Measurements from ENCODE around the gene CLEC2B. TPM values are rescaled to one million over a fixed set of nuclear protein-coding genes. Genes with fewer than 3 reads are reported as not detected.

CLEC2B gene
- total RNA-seq, 4 donors from 2014 or later: 3.1 to 14.4 (median 10.7) TPM

DNA sequence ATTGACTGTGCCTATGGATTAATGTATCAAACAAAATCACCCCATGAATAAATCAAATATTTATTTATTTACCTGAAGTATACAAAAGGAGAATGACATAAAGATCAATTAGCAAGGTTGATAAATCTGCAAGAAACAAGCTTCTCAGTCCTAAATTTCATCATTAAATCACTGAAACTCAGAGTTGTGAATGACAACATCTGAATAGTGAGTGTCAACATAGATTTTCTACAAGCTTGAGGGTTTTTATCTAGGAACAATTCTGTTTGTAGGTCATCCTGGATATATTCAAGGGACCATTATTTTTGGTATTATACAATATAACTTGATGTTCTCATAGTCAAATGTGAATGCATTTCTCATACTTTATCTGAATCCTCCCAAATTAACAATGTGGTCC, 59.3 kb downstream of the CLEC2B start:
- no peak for DNase-seq
- H3K4me1 ChIP-seq: peaks cover 0 to 5% of the 10 kb centered on the region in 2 donors
- H3K27me3 ChIP-seq: no peaks in the 10 kb centered on the region
- no peak for TF ChIP-seq POLR2A (IDR thresholded peaks at IDR 0.05)
- TF ChIP-seq, protein P1, sequence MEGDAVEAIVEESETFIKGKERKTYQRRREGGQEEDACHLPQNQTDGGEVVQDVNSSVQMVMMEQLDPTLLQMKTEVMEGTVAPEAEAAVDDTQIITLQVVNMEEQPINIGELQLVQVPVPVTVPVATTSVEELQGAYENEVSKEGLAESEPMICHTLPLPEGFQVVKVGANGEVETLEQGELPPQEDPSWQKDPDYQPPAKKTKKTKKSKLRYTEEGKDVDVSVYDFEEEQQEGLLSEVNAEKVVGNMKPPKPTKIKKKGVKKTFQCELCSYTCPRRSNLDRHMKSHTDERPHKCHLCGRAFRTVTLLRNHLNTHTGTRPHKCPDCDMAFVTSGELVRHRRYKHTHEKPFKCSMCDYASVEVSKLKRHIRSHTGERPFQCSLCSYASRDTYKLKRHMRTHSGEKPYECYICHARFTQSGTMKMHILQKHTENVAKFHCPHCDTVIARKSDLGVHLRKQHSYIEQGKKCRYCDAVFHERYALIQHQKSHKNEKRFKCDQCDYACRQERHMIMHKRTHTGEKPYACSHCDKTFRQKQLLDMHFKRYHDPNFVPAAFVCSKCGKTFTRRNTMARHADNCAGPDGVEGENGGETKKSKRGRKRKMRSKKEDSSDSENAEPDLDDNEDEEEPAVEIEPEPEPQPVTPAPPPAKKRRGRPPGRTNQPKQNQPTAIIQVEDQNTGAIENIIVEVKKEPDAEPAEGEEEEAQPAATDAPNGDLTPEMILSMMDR (IDR thresholded peaks at IDR 0.05 in 4 of 5, conservative IDR thresholded peaks at IDR 0.05 in 1 of 5): no peak
- no peaks in the 10 kb centered on the region for H3K36me3 ChIP-seq
- intact Hi-C loops (cut with DNase I; ENCODE audit: low total_unique reads) (no loop called here), in situ Hi-C loops (cut with MboI; ENCODE audit: low sequenced_read_pairs in 4 of 4) (loop anchor here in 2 of 4 donors (10.0 kb wide), 1 partner anchor 115 kb away; no protein-coding TSS in a partner anchor)
- H3K27ac ChIP-seq: no peak overlapping the region
- no peaks in the 10 kb centered on the region for H3K9me3 ChIP-seq
- H3K4me3 ChIP-seq: no peak overlapping the region
- ATAC-seq: no peak

DNA sequence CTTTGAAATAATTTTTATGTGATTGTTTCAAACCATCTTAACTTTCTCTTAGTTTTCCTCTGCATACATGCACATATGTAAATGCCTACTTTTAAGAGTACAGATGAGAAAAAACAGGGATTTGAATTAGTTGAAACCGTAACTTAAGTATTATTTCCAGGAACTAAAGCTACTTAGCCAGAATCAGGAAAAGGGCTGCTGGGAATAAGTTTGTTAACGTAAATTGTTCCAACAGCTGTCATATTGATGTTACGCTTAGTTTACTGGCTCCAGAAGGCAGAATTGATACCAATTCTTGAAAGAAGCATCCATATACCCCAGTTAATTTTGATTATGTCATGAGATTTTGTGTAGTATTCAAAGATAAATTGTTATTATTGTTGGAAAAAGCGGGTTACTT, 59.8 kb downstream of the CLEC2B start:
- TF ChIP-seq POLR2A (IDR thresholded peaks at IDR 0.05): no peak
- TF ChIP-seq, protein P1 (IDR thresholded peaks at IDR 0.05 in 4 of 5, conservative IDR thresholded peaks at IDR 0.05 in 1 of 5): no peak
- ATAC-seq (no peak), DNase-seq (no peak)
- no peaks in the 10 kb centered on the region for H3K36me3 ChIP-seq
- no peak overlapping the region for H3K27ac ChIP-seq
- no peak overlapping the region for H3K4me3 ChIP-seq
- no peaks in the 10 kb centered on the region for H3K27me3 ChIP-seq
- H3K4me1 ChIP-seq: peaks cover 0 to 5% of the 10 kb centered on the region in 2 donors
- intact Hi-C loops (cut with DNase I; ENCODE audit: low total_unique reads) (no loop called here), in situ Hi-C loops (cut with MboI; ENCODE audit: low sequenced_read_pairs in 4 of 4) (no loop called here)
- H3K9me3 ChIP-seq: no peaks in the 10 kb centered on the region

DNA sequence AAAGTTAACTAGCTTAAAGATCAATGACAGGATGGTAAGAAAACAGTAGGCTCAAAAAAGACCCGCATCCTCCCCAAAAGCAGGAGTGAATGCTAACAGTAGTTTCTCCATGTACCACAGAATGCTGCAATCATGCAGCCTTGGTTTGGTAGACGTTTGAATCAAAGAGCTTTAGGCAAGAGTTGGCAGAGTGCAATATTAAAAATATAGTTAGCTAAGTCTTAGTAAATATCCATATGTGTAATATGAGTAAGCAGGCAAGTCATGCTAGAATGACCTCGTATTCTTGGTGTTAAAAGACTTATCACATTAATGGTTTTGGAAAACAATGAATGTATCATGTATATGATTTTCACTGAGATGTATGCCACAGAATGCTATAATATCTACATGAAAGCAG, 60.6 kb downstream of the CLEC2B start:
- intact Hi-C loops (cut with DNase I; ENCODE audit: low total_unique reads): no loop called here
- in situ Hi-C loops (cut with MboI; ENCODE audit: low sequenced_read_pairs in 4 of 4): no loop called here
- ATAC-seq: no peak

DNA sequence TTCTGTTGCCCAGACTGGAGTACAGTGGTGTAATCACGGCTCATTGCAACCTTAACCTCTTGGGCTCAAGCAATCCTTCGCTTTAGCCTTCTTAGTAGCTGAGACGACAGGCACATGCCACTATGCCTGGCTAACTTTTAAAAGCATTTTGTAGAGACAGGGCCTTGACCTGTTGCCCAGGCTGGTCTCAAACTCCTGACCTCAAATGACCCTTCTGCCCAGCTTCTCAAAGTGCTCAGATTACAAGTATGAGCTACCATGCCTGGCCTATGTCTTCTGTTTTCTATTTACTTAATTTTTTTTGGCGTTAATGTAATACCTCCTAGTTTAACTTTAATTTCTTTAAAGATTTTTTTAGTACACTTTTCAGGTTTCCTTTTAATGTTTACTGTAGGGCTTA, 62.4 kb downstream of the CLEC2B start:
- DNase-seq (peak in 1 of 2 donors; percentile 22), ATAC-seq (peak; percentile 73 to 86)
- H3K27ac ChIP-seq: peak overlapping the region in 1 of 4 donors; percentile 37
- intact Hi-C loops (cut with DNase I; ENCODE audit: low total_unique reads) (no loop called here), in situ Hi-C loops (cut with MboI; ENCODE audit: low sequenced_read_pairs in 4 of 4) (no loop called here)
- TF ChIP-seq, protein P1 (IDR thresholded peaks at IDR 0.05 in 4 of 5, conservative IDR thresholded peaks at IDR 0.05 in 1 of 5): no peak
- TF ChIP-seq POLR2A (IDR thresholded peaks at IDR 0.05): no peak
- peaks cover 0 to 5% of the 10 kb centered on the region in 2 donors for H3K4me1 ChIP-seq
- no peaks in the 10 kb centered on the region for H3K27me3 ChIP-seq
- no peak overlapping the region for H3K4me3 ChIP-seq
- H3K36me3 ChIP-seq: no peaks in the 10 kb centered on the region
- H3K9me3 ChIP-seq: no peaks in the 10 kb centered on the region

More for the DNA sequence above, 60.6 kb downstream of the CLEC2B start:
- TF ChIP-seq POLR2A (IDR thresholded peaks at IDR 0.05): no peak
- TF ChIP-seq, protein P1 (IDR thresholded peaks at IDR 0.05 in 4 of 5, conservative IDR thresholded peaks at IDR 0.05 in 1 of 5): no peak
- Histone ChIP-seq H3K4me3 (no peak overlapping the region), H3K27ac (no peak overlapping the region), H3K27me3 (no peaks in the 10 kb centered on the region), H3K9me3 (no peaks in the 10 kb centered on the region), H3K4me1 (peaks cover 0 to 5% of the 10 kb centered on the region in 2 donors), H3K36me3 (no peaks in the 10 kb centered on the region)
- DNase-seq: no peak

DNA sequence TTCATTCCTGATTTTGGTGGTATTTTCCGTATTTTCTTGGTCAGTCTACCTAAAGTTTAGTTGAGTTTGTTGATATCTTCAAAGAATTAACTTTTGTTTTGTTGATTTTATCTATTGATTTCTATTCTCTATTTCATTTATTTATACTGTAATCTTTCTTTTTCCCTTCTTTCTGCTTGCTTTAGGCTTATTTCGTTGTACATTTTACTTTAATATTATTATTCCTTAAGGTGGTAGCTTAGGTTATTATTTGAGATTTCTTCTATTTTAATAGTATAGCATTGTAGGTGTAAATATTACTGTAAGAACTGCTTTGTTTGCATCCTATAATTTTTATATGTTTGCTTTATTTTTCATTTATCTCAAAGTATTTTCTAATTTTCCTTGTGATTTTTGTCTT, 63.3 kb downstream of the CLEC2B start:
- ATAC-seq (no peak), DNase-seq (no peak)
- H3K27me3 ChIP-seq: no peaks in the 10 kb centered on the region
- H3K4me3 ChIP-seq: no peak overlapping the region
- peaks cover 0 to 5% of the 10 kb centered on the region in 2 donors for H3K4me1 ChIP-seq
- no peak overlapping the region for H3K27ac ChIP-seq
- H3K9me3 ChIP-seq: no peaks in the 10 kb centered on the region
- in situ Hi-C loops (cut with MboI; ENCODE audit: low sequenced_read_pairs in 4 of 4): no loop called here
- no peaks in the 10 kb centered on the region for H3K36me3 ChIP-seq
- intact Hi-C loops (cut with DNase I; ENCODE audit: low total_unique reads): no loop called here
- no peak for TF ChIP-seq POLR2A (IDR thresholded peaks at IDR 0.05)
- TF ChIP-seq, protein P1 (IDR thresholded peaks at IDR 0.05 in 4 of 5, conservative IDR thresholded peaks at IDR 0.05 in 1 of 5): no peak

Data from gastrocnemius medialis (tissue), 4 donors.